Subcutaneous adipose tissue (tissue), 4 donors: ENCODE data around the gene CDC27. TPM values are rescaled to one million over a fixed set of nuclear protein-coding genes. Genes with fewer than 3 reads are reported as not detected.

ENCODE experiments used
- CTCF ChIP-seq: fragments of 450-650 bp; IDR thresholded peaks from one replicate; pipeline ENCODE4 v1.5.1; 2016; ENCODE audit warnings: low read depth, mild to moderate bottlenecking, control low read depth, antibody characterized with exemption, moderate library complexity
- total RNA-seq, 4 donors: library from RNA; depleted of rRNA; stranded (reverse); fragments of >200 nt; gene quantifications; one replicate each; pipeline ENCODE4 v1.1.0, GENCODE V29; 2016

Gene CDC27
- total RNA-seq, 4 donors from 2014 or later = 62.5 to 129 (median 71.8) TPM

DNA sequence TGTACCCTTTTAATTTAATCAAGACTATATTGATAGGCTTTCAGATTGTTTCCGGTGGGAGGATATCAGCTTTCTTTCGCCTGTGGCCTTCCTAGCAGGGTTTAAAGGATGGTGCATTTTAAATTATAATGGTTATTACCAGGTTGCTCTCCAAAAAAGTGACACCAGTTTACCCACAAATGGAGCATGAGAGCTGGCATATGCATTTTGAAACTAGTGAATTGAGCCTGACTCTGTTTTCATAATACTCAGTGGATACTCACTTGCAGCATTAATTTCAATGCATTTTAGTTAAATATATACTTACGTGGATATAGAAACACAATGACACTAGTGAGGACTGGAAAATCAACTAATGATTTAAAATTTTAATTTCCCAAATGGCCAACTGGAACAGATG lies 25.8 kb upstream of the CDC27 start:
- no peak for TF ChIP-seq CTCF

DNA sequence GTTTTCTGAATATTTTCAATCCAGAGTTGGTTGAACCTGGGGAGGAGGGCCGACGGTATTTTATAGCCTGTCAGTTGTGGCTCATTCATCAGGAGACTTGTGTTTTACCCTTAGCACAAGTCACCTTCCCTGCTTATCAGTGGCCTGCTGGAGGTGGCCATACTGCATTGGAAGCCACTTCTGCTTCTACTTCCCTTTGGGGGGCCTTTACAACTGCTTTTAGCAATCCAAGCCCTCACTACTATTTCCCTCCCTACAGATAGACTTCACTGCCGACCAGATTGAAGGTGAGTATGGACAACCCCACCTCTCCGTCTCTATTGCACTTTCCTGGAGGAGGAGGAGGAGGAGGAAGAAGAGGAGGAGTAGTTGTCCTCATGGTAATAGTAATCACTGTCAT lies 24.4 kb upstream of the CDC27 start:
- TF ChIP-seq CTCF = no peak

GRCh38 chr17:47212458-47212857 lies 23.4 kb upstream of the CDC27 start:
- TF ChIP-seq CTCF = no peak

DNA sequence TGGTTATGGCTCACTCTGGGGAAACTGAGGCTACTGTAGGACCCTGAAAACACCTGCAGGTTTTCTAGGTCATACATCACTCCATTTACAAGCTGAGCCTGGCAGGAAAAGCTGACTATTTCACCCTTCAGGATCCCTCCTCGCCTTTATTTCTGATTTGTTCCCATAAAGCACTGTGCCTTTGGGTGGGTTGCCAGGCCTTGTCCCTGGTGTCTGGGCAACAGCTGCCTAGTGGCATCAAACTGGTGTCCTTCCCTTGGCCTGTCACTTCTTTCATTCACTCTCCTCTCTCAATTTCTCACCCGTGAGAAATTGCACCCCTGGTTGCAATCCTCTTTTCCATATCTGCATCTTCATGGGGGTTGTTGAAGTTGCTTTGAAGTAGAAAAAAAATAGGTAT lies 21.7 kb upstream of the CDC27 start:
- TF ChIP-seq CTCF = no peak

DNA sequence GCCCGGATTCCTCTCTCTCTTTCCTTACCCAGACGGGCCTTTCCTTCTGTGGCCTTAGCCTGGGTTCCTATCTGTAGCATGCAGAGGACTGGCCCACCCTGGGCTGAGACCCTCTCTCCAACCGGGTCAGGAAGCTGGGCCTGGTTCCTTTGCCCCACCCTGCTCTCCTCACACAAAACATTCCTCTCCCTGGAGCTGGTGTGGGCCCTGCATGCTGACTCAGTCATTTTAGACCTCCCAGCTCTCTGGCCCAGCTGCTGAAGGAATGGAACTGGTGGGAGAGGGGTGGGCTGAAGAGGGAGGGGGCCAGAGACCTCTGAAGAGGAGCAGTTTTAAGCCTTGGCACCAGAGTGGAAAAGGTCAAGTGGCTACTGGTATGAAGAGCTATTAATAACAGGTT lies 21.0 kb upstream of the CDC27 start:
- TF ChIP-seq CTCF = no peak

DNA sequence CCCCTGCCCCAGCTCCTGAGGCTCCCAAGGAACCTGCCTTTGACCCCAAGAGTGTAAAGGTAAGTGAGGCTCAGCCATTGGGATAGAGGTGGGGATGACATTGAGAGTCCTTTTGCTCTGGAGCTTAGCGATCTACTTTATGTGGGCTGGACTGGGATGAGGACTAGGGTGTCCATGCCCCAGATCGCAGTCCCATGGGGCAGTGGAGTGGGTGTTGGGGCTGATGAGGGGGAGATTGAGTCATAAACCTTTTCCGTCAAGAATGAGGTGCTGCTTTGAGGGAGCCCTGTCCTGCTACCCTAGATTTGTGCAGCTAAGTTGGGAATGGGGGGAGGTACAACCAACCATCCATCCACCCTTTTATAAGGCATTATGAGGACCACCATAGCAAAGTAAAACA lies 20.4 kb upstream of the CDC27 start:
- TF ChIP-seq CTCF = no peak

DNA sequence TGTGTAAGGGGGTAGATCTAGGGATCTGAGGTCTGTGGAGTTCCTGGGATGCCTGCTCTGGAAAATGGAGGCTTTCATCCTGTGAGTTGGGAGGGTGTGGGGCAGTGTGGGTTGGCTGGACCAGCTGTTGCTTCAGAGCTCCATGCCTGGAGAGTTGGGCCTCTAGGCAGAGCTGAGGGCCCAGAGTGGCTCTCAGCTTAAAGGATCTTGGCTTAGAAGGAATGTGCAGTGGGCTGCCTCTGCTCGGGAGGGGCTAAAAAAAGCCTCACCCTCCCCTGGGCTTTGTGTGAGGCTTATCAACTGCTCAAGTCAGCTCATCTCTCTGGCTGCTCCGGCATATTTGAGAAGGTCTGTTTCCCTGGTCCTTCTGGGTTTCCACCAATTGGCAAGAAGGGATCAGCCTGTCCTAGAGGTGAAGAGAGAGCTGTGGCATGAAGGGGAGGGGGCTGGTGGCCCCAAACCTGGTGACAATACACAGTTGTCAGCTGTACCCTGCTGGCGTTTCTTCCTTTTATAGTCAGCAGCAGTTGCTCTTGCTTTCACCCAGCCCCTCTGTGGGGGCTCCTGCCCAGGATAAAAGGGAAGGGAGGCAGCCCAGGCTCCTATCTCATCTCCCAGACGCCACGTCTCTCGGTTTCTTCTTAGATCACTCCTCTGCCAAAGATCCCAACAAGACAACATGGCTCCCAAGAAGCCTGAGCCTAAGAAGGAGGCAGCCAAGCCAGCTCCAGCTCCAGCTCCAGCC lies 19.8 kb upstream of the CDC27 start, which contains the start of gene MYL4:
MYL4 (plus strand) TSS at position 605 of the 745 bp plus-strand sequence; CDS start at position 680, 75 bp downstream.
- no peak for TF ChIP-seq CTCF
